H1 (cell line): ENCODE measurements around the gene LRRC55.

ENCODE experiments used
- ATF2 ChIP-seq: IDR thresholded peaks from 2 replicates; pipeline ENCODE4 v1.6.1; 2012; ENCODE audit warnings: low read length, inconsistent platforms
- ATF3 ChIP-seq: IDR thresholded peaks from 2 replicates; pipeline ENCODE4 v1.6.1; 2011; ENCODE audit warnings: low read depth, mild to moderate bottlenecking, low read length; ENCODE audit not compliant: insufficient read depth
- CHD2 ChIP-seq: IDR thresholded peaks from 2 replicates; pipeline ENCODE4 v1.6.1; 2012; ENCODE audit warnings: low read length, improper control_type of control experiment
- CTCF ChIP-seq, 3 experiments: IDR thresholded peaks; 1 replicate in 2 of 3; 2 replicates in 1 of 3; pipeline versions ENCODE4 v1.5.1 to v1.6.1; 2011; ENCODE audit warnings: low read length in 3 of 3, mild to moderate bottlenecking in 3 of 3, inconsistent platforms in 2 of 3, low read depth in 1 of 3, moderate library complexity in 1 of 3; ENCODE audit not compliant: insufficient read depth in 1 of 3; ENCODE audit errors: control extremely low read depth in 1 of 3
- E2F6 ChIP-seq: IDR thresholded peaks from 2 replicates; pipeline ENCODE4 v1.6.1; 2012; ENCODE audit warnings: inconsistent platforms
- EZH2 ChIP-seq: fragments of 200-600 bp; sonication (generic); IDR thresholded peaks from 2 replicates; pipeline ENCODE4 v1.7.1; 2012; ENCODE audit warnings: low read depth, mild to moderate bottlenecking, moderate library complexity, low read length, inconsistent platforms; ENCODE audit not compliant: severe bottlenecking
- HDAC6 ChIP-seq: IDR thresholded peaks from one replicate; pipeline ENCODE4 v1.7.1; 2012; ENCODE audit warnings: low read depth, mild to moderate bottlenecking, inconsistent platforms, low read length, moderate library complexity
- POLR2A ChIP-seq, 2 experiments: IDR thresholded peaks; 1 replicate in 1 of 2; 2 replicates in 1 of 2; pipeline ENCODE4 v1.6.1; 2011; ENCODE audit warnings: low read depth in 2 of 2, low read length in 2 of 2, mild to moderate bottlenecking in 2 of 2; ENCODE audit errors: control extremely low read depth in 1 of 2
- POLR2AphosphoS5 ChIP-seq: IDR thresholded peaks from 2 replicates; pipeline ENCODE4 v1.6.1; 2011; ENCODE audit warnings: low read depth, low read length
- RFX5 ChIP-seq: IDR thresholded peaks from 2 replicates; pipeline ENCODE4 v1.6.1; 2011; ENCODE audit warnings: low read depth, low read length, improper control_type of control experiment, borderline replicate concordance
- RNF2 ChIP-seq: fragments of 200-900, 300-1000 bp; sonication (generic); IDR thresholded peaks from 2 replicates; pipeline ENCODE4 v1.7.1; 2016; ENCODE audit warnings: borderline replicate concordance, low read depth, mild to moderate bottlenecking, antibody characterized with exemption, low read length; ENCODE audit not compliant: poor library complexity, severe bottlenecking; ENCODE audit errors: missing control alignments
- TAF1 ChIP-seq: IDR thresholded peaks from 2 replicates; pipeline ENCODE4 v1.6.1; 2011; ENCODE audit warnings: mild to moderate bottlenecking, low read depth, low read length
- TCF12 ChIP-seq: IDR thresholded peaks from 2 replicates; pipeline ENCODE4 v1.6.1; 2011; ENCODE audit warnings: low read depth, mild to moderate bottlenecking, low read length

- no peak for TF ChIP-seq CTCF (IDR thresholded peaks at IDR 0.05; ENCODE audit: control extremely low read depth in 1 of 3, insufficient read depth in 1 of 3, low read depth in 1 of 3, low read length in 3 of 3)
- no peak for TF ChIP-seq RFX5
- no peak for TF ChIP-seq HDAC6
- no peak for TF ChIP-seq ATF3
- no peak for TF ChIP-seq EZH2
- TF ChIP-seq E2F6: no peak
- TF ChIP-seq TCF12: no peak
- TF ChIP-seq POLR2A (IDR thresholded peaks at IDR 0.05; ENCODE audit: control extremely low read depth in 1 of 2, low read depth in 2 of 2, low read length in 2 of 2): no peak
- no peak for TF ChIP-seq ATF2
- TF ChIP-seq RNF2: no peak
- TF ChIP-seq POLR2AphosphoS5: no peak
- TF ChIP-seq TAF1: no peak
- TF ChIP-seq CHD2: no peak
Measured at GRCh38 chr11:57158599-57158998, 23.2 kb upstream of the LRRC55 start.
